Neutrophil (primary cell): ENCODE measurements around the gene LIX1.
A peak's percentile ranks its signal among the peaks of the same experiment; 100 is the strongest.

Experiments
- H3K27ac ChIP-seq: fragments of 200-600 bp; sonication (generic); 2 replicates; pipeline ENCODE4 v1.5.1; 2016; ENCODE audit warnings: mild to moderate bottlenecking, moderate library complexity
- H3K27me3 ChIP-seq: fragments of 200-600 bp; sonication (generic); 2 replicates; pipeline ENCODE4 v1.6.0; 2016; ENCODE audit warnings: mild to moderate bottlenecking
- H3K36me3 ChIP-seq: fragments of 200-600 bp; sonication (generic); 2 replicates; pipeline ENCODE4 v1.5.1; 2017
- H3K4me1 ChIP-seq, 2 experiments: fragments of 200-600 bp in 1 of 2; sonication (generic) in 1 of 2; 1 replicate in 1 of 2; 2 replicates in 1 of 2; pipeline versions ENCODE4 v1.5.1 to v1.6.1; 2013 to 2016; ENCODE audit warnings: low read depth in 1 of 2, low read length in 1 of 2, mild to moderate bottlenecking in 1 of 2, moderate library complexity in 1 of 2; ENCODE audit not compliant: control insufficient read depth in 1 of 2, insufficient read depth in 1 of 2
- H3K4me3 ChIP-seq, 2 experiments: fragments of 200-600 bp in 1 of 2; sonication (generic) in 1 of 2; 1 replicate in 1 of 2; 2 replicates in 1 of 2; pipeline ENCODE4 v1.5.1; 2013 to 2016; ENCODE audit warnings: low read depth in 1 of 2, low read length in 1 of 2, mild to moderate bottlenecking in 1 of 2, moderate library complexity in 1 of 2
- H3K9me3 ChIP-seq: fragments of 200-600 bp; sonication (generic); 2 replicates; pipeline ENCODE4 v1.5.1; 2016
- CTCF ChIP-seq: fragments of 200-600 bp; sonication (generic); IDR thresholded peaks from 2 replicates; pipeline ENCODE4 v1.5.1; 2016; ENCODE audit warnings: antibody characterized with exemption

LIX1 gene

DNA sequence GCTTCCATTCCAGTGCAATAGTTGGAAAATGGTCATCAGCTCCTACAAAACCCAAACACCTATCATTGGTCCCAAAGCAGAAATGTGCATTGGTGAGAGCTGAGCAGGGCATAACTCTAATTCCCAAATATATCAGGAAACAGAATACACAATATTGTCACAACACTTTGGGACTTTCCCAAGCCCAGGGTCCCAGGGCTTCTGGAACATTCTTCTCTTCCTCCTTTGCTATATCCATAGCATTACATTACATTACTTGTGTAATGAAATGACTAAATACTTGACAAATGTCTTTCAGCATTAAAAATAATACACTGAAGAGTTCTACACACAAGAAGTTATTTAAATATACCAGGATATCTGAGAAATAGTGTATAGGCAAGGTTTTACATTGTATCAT, 45.6 kb downstream of the LIX1 start:
- Histone ChIP-seq H3K27me3 (no peaks in the 10 kb centered on the region), H3K4me1 (peaks cover 36 to 42% of the 10 kb centered on the region in 2 experiments), H3K4me3 (no peak overlapping the region), H3K27ac (peak overlapping the region; percentile 77), H3K36me3 (no peaks in the 10 kb centered on the region), H3K9me3 (no peaks in the 10 kb centered on the region)
- TF ChIP-seq CTCF, result no peak

DNA sequence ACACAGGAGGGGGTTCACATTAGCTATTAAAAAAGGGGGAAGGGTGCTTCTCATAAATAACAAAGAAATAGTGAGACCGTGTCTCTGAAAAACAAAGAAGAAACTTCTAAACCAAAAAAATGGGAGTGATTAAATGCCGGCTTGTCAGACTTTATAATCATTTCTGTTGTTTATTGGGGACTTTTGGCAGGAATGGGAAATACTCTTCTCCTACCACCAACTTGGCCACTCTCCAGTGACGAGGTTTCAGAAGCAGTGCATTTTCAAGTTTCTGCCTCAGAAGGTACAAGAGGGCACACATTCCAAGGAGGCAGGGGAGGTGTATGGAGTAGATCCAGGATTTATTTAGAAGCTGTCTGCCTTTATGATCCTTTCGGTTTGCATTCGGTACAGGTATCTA, 46.2 kb downstream of the LIX1 start:
- H3K4me3 ChIP-seq, result no peak overlapping the region

DNA sequence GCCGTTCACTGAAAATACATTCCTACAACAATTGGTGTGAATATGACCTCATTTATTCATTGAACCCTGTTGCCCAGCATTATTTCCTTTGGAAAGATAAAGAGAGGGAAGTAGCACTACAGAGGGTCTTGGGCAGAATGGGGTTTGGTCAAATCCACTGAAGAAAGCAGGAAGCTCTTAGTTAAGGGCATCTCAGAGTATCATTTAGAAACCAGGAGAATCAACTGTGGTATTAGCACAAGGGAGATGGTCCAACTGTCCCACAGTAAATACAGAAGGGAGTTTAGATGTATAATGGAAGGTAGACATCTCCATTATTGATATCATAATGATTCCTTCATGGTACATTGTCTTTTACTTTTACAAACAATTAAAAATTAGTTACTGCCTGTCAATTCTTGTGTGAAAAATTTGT, 47.1 kb downstream of the LIX1 start:
- Histone ChIP-seq H3K4me3 (no peak overlapping the region), H3K4me1 (peaks cover 38 to 45% of the 10 kb centered on the region in 2 experiments), H3K27me3 (no peaks in the 10 kb centered on the region), H3K36me3 (no peaks in the 10 kb centered on the region), H3K9me3 (no peaks in the 10 kb centered on the region), H3K27ac (no peak overlapping the region)
- no peak for TF ChIP-seq CTCF

More for the DNA sequence above, 46.2 kb downstream of the LIX1 start:
- no peak for TF ChIP-seq CTCF
- Histone ChIP-seq H3K4me1 (peaks cover 36 to 42% of the 10 kb centered on the region in 2 experiments), H3K27me3 (no peaks in the 10 kb centered on the region), H3K36me3 (no peaks in the 10 kb centered on the region), H3K27ac (no peak overlapping the region), H3K9me3 (no peaks in the 10 kb centered on the region)

GRCh38 chr5:97094579-97095317, 47.7 kb downstream of the LIX1 start:
- no peaks in the 10 kb centered on the region for H3K9me3 ChIP-seq
- peaks cover 43 to 51% of the 10 kb centered on the region in 2 experiments for H3K4me1 ChIP-seq
- H3K4me3 ChIP-seq, result no peak overlapping the region
- no peaks in the 10 kb centered on the region for H3K36me3 ChIP-seq
- no peaks in the 10 kb centered on the region for H3K27me3 ChIP-seq
- no peak for TF ChIP-seq CTCF
- H3K27ac ChIP-seq, result no peak overlapping the region

DNA sequence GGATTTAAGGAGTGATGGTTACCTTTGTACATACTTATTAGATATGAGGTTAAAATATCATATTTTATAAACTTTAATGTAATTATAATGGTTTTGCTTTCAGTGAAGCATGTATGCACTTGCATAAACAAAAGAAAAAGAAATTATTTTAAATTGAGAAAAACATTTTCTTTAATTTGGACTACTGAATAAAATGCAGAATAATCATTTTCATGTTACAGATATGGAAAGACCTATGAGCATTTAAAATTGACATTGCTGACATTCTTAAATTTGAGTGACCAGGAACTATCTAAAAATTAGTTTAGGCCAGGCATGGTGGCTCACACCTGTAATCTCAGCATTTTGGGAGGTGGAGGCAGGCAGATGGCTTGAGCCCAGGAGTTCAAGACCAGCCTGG, 49.2 kb downstream of the LIX1 start:
- Histone ChIP-seq H3K9me3 (no peaks in the 10 kb centered on the region), H3K4me3 (no peak overlapping the region), H3K27me3 (no peaks in the 10 kb centered on the region), H3K4me1 (peaks cover 53 to 60% of the 10 kb centered on the region in 2 experiments), H3K36me3 (no peaks in the 10 kb centered on the region), H3K27ac (peak overlapping the region; percentile 35)
- TF ChIP-seq CTCF, result no peak
